ENCODE results near the gene PRR30. TPM values are rescaled to one million over a fixed set of nuclear protein-coding genes. Genes with fewer than 3 reads are reported as not detected.

The PRR30 gene
- total RNA-seq, 2 donors from 2014 or later: not detected

DNA sequence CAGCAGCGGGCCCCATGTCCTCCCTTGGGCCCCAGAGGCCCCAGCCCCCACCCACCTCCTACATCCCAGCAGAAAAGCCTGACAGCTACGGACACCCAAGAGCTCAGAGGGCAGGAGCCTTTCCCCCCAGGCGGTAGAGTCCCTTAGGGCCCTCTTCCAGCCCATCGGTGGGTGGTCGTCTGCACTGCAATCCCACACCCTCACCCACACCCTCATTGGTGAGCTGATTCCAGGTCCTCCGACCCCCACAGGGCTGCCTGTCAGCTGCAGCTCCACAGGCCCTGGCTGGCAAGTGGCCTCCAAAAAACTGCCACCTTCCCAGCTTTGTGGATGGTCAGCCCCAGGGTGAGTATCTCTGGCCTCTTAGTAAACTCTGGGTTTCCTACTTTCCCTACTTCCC is 20.1 kb upstream of the PRR30 start:
- no peak for DNase-seq
- no peak for ATAC-seq
- intact Hi-C loops (cut with DNase I, micrococcal nuclease): no loop called here

DNA sequence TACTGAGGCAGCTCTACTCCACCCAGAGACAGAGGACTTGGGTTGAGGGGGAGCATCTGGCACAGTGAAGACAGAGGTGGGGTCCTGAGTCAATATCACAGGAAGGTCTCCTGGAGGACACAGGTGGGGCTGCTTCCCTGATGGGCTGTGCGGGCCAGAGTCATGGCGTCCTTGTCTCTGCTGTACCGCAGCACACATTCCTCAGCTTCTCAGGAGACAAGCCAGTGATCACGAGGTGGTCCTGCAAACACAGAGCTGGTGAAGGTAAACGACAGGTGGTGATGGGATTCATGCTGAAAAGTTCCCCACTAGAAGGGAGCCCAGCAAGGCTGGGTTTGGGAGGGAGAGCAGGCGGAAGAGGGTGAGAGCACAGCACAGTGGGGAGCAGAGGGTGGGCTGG is 19.3 kb upstream of the PRR30 start:
- ATAC-seq: no peak
- no peak for DNase-seq
- intact Hi-C loops (cut with DNase I, micrococcal nuclease): no loop called here

DNA sequence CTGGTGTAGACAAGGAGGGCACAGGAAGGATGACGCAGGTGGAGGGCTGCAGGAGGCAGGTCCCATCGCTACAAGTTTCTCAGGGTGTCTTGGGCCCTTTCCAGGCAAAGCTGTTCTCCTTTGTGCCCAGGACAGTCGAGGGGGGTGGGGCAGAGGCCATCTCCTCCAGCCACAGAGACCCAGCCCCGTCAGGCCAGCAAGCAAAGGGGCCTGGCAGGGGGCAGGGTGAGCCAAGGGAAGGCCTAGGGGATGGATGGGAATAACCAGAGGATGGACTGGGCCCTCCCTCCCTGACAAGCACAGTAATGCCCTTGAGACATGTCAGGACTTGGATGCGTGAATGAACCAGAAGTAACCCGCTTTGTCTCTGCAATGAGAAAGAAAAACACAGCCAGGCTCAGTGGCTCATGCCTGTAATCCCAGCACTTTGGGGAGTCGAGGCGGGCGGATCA is 15.9 kb upstream of the PRR30 start:
- DNase-seq: no peak

DNA sequence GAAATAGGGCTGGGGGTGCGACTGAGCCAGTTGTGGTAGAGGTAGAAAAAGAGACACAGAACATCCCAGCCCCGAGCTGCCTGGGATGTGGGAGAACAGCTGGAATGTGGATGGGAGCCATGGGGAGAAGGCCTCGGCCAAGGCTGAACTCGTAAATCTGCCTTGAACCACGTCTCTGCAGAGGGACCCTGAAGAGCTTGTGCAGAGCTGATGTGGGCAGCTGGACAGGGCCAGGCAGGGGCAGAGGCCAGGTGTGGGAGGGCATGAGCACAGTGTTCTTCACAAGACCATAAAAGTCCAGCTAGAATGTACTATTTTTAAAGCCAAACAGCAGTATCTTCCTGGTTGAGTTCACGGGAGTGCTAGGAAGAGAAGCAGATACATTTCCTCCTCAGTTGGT is 15.3 kb upstream of the PRR30 start:
- intact Hi-C loops (cut with DNase I, micrococcal nuclease): no loop called here
- ATAC-seq: no peak
- no peak for DNase-seq

More for the DNA sequence above, 15.9 kb upstream of the PRR30 start:
- intact Hi-C loops (cut with DNase I, micrococcal nuclease): no loop called here
- no peak for ATAC-seq

DNA sequence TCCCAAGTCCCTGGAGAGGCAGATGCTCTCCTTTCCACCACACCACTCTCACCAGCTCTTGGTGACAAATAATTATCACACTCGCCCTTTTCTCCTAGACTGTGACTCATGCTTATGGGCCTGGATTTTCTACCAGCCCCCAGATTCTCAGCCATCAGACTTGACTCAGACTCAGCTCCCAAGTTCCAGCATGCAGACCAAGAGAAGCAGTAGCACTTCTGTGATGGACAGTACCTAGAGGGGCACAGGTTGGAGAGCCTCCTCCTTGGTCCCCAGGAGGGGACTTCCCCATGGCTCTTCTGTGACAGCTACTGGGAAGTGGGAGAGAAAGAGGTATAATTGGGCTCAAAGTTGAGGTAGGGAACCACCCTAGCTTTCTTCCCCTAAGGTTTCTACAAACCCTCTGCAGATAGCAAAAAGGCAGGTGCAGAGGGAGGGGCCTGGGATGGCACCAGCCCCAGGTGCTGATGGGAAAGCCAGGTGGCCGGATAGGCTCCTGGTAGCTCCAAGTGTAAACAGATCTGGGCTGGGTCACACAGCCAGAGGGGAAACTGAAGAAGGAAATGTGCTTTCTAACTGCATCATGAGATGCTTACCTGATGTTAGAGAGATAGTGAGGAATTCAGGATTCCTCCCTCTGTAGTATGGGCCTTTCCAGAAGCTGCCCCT is 13.7 kb upstream of the PRR30 start:
- intact Hi-C loops (cut with DNase I, micrococcal nuclease): no loop called here
- DNase-seq: peak in 1 of 2 donors; percentile 29
- peak; percentile 87 for ATAC-seq

DNA sequence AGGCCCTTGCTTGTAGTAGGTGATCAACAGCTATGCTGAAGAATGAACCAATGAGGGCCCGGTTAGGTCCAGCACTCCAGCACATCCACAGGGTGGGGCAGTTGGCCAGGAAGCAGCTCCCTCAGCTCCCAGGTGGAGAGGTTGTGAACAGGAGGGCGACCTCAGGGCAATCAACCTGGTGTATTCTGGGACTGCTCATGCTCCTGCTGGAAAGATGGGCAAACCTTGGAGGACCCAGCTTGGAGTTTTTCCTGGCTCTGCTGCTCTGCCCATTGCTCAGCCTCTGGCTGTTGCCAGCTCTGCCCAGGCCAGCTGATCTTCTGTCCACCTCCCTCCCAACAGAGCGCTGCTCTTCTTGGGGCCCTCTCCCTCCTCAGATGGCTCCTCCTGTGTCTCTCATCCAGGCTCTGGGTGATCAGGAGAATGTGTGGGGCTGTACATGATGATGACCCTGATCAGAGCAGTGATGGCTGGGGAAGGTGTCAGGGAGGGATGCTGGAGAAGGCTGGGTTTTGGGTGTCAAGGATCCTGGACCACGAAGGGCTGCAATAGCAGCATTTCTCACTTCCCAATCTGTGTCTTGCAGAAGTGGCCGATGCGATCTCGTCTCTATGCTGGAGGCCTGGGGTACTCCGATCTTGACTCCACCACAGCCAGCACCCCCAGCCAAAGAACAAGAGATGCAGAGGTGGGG is 13.0 kb upstream of the PRR30 start:
- DNase-seq (peak in 1 of 2 donors; percentile 35), ATAC-seq (peak; percentile 92)
- intact Hi-C loops (cut with DNase I, micrococcal nuclease): no loop called here

DNA sequence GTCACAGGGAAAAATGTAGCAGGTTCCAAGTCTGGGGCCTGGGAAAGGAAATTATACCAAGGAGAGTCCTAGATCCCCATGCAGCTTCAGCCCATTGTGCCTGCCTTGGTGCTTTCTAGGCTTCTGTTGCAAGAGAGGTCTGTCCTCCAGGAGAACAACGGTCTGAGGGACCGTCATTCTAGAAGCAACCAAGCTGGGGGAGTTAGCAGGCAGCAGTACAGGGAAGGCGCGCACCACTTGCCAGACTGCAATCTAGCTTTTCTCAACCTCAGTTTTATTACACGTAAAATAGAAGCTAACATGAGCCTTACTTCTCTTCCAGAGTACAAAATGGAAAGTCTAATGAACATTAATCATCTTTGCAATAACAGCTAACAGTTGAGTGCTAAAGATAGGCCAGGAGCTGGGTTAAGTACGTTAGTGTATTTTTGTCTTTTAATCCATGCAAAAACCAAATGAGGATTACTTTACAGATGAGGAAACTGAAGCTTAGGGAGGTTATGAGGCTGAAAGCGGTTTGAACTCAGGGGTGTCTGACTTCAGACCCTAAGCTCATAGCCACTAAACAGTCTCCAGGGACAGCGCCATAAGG is 11.5 kb upstream of the PRR30 start:
- ATAC-seq (no peak), DNase-seq (no peak)
- intact Hi-C loops (cut with DNase I, micrococcal nuclease): no loop called here

DNA sequence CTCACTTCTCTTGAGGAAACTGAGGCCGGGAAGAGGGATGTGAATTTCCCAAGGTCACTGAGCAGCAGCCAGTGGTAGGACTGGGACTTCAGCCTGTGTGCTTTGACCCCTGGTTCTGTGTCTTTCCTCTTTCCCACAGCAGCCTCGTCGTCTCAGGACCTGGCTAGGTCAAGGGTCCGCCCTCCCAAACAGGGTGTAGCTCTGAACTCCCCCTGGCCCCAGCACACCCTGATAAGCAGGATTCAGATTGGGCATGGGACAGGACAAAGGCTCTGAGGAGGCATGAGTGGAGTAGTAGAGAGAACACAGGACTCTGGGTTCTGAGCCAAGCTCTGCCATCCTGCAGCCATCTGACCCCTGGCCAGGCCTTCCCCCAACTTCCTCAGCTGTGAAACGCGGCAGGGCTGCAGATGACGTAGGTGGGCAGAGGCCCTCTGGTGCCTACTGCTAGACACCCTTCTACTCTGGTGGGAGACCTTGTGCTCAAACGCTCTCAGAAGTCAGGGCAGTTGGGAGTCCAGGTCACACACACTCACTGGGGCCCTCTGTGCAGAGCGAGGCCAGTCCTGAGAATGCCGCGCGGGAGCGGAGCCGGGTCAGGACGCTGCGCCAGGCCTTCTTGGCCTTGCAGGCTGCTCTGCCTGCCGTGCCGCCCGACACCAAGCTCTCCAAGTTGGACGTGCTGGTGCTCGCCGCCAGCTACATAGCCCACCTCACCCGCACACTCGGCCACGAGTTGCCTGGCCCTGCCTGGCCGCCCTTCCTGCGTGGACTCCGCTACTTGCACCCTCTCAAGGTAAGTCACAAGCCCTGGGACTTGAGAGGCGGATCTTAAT is 10.6 kb upstream of the PRR30 start:
- ATAC-seq (no peak), DNase-seq (no peak)

DNA sequence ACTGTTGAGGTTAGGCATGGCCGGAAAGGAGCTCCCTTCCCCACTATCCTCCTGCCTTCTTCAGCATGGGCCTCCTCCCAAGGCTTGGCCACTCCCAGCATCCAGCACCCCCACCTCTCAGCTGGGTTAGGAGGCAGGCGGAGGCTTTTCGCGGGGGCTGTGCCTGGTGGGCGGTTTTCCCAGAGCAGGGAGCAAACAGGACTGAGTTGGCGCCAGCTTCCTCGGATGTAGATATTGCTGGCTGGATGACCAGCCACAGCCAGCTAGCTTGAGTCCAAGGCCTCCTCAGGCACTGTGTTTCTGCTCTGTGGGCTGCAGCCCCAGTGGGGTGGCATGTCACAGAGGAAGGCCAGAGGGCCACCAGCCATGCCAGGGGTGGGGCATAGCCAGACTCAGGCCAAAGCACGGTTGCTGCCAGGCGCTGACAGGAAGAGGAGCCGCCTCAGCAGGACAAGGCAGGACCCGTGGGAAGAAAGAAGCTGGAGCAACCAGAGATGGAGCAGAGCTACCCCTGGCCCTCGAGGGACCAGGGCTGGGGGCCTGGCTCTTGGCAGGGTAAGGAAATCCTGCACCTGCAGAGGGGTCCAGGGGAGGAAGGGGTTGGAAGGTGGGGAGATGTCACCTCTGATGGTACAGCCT is 9.7 kb upstream of the PRR30 start, which contains the start of gene TCF23:
TSS of gene TCF23 (plus strand) at position 204 of the 639 bp plus-strand sequence. CDS start at position 334, 130 bp downstream.
- intact Hi-C loops (cut with DNase I, micrococcal nuclease): no loop called here
- no peak for ATAC-seq
- DNase-seq: no peak

More for the DNA sequence above, 10.6 kb upstream of the PRR30 start:
- intact Hi-C loops (cut with DNase I, micrococcal nuclease): no loop called here

DNA sequence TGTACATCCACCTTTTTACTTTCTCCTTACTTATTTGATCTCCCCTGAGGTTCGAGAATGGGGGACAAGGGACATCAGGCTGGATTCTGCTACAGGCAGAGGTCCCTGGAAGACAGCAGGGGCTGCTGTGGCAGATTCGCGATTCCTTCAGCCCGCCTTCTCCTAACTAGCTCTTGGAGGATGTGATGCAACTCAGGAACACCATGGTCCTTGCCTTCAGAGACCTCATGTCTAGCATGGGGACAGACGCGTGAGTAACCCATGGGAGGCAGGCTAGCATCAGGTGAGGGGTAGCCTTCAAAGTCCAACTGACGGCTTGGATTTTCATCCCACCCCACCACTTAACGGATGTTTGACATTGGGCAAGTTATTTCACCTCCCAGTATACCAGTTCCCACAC is 8.7 kb upstream of the PRR30 start:
- no peak for ATAC-seq
- intact Hi-C loops (cut with DNase I, micrococcal nuclease): no loop called here
- DNase-seq: no peak

DNA sequence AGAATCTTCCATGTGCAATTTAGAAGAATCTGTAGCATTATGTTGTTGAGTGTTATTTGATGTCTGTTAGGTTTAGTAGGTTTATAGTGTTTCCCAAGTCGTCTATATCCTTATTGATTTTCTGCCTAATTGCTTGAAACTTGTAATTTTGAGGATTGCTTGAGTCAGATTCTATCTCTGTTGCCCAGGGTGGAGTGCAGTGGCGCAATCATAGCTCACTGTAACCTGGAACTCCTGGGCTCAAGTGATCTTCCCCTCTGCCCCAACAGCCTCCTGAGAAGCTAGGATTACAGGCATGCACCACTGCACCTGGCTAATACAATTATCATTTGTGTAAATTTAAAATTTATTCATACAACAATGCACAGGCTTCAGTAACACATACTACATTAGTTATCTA is 6.5 kb upstream of the PRR30 start:
- no peak for ATAC-seq
- intact Hi-C loops (cut with DNase I, micrococcal nuclease): no loop called here
- DNase-seq: no peak

DNA sequence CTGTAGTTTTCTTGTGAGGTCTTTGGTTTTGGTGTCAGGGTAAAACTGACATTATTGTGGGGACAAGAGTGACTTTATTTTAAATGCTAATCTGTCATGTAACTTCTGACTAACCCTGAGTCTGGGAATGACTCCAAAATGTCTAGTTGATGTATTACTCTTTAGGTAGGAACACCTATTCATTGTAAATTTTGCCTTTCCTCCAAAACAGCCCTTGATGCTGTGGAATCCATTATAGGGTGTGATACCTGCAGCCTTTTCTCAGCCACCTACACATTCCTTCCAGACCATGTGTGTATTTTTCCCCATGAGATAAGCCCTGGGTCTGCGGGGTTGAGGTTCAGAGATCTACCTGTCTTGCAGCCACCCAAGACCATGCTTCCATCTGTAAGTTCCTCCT is 4.1 kb upstream of the PRR30 start:
- intact Hi-C loops (cut with DNase I, micrococcal nuclease): no loop called here
- DNase-seq (no peak), ATAC-seq (no peak)

DNA sequence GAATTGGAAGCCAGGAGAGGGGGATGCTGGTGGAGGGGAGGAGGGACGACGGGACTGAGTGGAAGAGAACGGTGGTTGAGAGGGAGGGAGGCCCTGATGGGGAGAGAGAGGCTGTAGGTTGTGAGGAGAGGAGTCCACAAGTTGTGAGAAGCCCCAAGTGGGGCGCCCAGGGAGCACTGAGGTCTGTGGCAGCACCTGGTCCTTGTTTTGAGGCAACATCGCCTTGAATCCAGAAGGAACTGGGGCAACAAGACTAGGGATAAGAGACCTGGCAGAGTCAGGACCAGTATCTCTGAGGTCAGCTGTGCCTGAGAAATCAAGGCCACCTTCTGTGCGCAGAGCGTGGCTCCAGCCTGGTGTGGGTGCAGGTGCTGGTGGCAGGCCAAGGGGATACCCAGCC is 1.1 kb downstream of the PRR30 start:
- no peak for DNase-seq
- intact Hi-C loops (cut with DNase I, micrococcal nuclease): no loop called here
- no peak for ATAC-seq

DNA sequence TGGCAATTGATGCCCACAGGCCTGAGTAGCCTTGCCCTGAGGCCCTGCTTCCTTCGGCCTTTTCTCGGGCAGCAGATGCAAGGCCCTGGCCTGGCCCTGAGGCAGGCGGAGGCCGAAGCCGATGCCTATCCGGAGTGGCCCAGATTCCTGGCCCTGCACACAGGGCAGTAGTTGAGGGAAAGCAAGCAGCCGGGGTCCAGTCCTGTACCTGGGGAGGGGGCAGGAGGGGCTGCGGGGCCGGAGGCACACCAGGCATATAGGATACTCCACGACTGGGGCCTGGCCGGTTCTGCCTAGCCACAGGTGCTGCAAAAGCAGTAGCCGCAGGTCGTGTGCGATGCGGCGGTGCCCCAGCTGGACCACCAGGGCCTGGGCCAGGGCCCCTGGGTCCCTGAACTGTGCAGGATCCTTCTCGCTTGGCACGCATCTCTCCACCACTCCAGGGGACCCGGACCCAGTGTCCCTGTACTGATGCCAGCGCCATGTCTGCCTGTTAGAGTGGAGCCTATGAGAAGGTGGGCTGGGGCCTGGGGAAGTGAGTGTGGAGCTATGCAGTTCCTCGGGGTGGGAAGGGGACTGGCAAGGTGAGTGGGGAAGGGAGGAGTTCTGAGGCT is 1.8 kb downstream of the PRR30 start:
- DNase-seq (no peak), ATAC-seq (no peak)
- intact Hi-C loops (cut with DNase I, micrococcal nuclease): no loop called here

DNA sequence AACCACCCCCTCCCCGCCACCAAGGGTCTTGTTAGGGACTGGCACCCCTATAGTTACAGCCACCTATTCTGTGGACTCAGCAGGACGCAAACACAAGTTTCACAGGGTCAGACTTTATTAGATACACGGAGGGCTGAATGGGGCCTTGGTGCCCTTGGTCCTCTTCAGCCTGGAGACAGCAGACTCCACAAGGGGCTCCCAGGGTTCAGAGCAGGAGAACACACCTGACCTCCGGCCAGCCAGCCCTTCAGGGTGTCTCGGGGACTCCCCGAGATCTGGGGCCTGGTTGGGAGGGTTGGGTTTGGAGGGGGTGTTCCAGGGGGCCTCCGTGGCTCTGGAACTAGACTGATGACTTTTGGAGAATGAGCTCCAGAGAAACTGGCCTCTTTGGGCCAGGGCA is 2.5 kb downstream of the PRR30 start:
- ATAC-seq (no peak), DNase-seq (no peak)
- intact Hi-C loops (cut with DNase I, micrococcal nuclease): no loop called here

DNA sequence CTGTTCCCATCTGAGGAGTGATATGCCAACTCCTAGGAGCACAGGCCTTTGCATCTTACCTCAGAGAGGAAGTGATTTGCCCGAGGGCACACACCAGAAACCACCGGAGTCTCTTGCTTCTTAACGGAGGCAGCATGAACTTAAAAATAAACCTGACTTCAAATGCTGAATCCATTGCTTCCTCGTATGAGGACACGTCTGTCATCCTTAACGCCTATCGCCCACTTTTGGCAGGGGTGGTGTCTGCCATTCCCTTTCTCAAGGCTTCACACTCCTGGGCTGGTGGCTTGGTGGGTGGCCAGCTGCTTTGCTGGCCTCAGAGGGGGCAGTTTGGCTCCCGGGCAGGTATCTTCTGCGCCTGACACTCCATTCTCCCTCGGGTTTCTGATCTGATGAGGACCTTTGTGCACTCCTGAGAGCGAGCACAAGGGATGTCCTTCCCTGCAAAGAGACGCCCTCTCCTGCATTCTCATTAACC is 3.7 kb downstream of the PRR30 start:
- intact Hi-C loops (cut with DNase I, micrococcal nuclease): no loop called here
- no peak for ATAC-seq
- no peak for DNase-seq

DNA sequence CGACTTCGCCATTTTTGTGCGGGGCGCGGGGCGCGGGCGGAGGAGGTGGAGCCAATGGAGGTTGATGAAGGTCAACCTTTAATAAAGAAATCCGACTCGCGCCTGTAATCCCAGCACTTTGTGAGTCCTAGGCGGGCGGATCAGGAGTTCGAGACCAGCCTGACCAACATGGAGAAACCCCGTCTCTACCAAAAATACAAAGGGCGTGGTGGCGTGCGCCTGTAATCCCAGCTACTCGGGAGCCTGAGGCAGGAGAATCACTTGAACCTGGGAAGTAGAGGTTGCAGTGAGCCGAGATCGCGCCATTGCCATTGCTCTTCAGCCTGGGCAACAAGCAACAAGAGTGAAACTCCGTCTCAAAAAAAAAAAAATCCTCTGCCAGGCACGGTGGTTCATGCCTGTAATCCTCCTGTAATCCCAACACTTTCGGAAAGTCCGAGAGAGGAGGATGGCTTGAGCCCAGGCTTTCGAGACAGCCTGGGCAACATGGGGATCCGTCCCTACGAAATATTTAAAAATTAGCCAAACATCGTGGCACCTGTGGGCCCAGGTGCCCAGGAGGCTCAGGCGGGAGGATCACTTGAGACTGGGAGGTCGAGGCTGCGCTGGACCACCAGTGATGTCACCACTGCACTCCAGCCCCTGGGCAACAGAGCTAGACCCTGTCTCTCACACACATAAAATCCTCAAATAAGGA is 4.3 kb downstream of the PRR30 start:
- intact Hi-C loops (cut with DNase I, micrococcal nuclease): no loop called here
- ATAC-seq (no peak), DNase-seq (no peak)

Measured in left colon (tissue), 2 donors.